ENCODE data around the gene TNFAIP6.

- no peak for TF ChIP-seq CTCF (tag by site-specific recombination; IDR thresholded peaks at IDR 0.05)
- TF ChIP-seq ZBTB21 (tag by site-specific recombination; IDR thresholded peaks at IDR 0.05) = no peak
- no peak for TF ChIP-seq ZNF138 (tag by site-specific recombination; IDR thresholded peaks at IDR 0.05; ENCODE audit: borderline replicate concordance)
- TF ChIP-seq ZBTB49 (tag by site-specific recombination; IDR thresholded peaks at IDR 0.05; ENCODE audit: low read depth) = no peak
Observed at GRCh38 chr2:151325581-151326095, 31.8 kb upstream of the TNFAIP6 start.
